AG09319 (cell line): ENCODE results near the gene RHBDD2.
"Not testable (repeated sequence)": the region's sequence is repeated elsewhere in the genome, so short reads cannot be mapped to it uniquely, and the experiment has no call there.

Source experiments
- DNase-seq: peaks from one replicate; pipeline ENCODE4 v3.0.0-alpha.2; 2010; ENCODE audit warnings: low read depth; ENCODE audit errors: extremely low read depth
- CTCF ChIP-seq: IDR thresholded peaks from 2 replicates; pipeline ENCODE4 v1.5.1; 2011; ENCODE audit warnings: low read depth, mild to moderate bottlenecking, inconsistent platforms, low read length, moderate library complexity

Gene RHBDD2

DNA sequence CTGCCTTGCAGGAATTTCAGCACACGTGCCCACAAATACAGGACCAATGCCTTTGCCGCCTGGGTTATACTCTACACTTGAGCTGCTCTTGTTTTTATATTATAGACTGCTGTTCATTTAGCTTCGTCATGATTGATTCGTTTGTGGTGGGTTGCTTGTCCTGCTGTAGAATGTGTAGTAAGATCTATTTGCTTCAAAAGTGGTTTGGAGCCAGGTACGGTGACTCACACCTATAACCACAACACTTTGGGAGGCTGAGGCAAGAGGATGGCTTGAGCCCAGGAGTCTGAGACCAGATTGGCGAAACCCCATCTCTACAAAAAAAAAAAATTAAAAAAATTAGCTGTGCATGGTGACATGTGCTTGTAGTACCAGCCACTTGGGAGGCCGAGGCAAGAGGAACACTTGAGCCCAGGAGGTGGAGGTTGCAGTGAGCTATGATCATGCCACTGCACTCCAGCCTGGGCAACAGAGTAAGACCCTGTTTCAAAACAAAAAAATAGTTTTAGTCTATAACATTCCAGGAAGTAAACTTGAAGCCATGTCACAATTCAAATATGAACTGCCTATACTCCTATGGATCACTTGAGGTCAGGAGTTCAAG, 9.0 kb upstream of the RHBDD2 start:
- no peak for DNase-seq
- no peak for TF ChIP-seq CTCF

DNA sequence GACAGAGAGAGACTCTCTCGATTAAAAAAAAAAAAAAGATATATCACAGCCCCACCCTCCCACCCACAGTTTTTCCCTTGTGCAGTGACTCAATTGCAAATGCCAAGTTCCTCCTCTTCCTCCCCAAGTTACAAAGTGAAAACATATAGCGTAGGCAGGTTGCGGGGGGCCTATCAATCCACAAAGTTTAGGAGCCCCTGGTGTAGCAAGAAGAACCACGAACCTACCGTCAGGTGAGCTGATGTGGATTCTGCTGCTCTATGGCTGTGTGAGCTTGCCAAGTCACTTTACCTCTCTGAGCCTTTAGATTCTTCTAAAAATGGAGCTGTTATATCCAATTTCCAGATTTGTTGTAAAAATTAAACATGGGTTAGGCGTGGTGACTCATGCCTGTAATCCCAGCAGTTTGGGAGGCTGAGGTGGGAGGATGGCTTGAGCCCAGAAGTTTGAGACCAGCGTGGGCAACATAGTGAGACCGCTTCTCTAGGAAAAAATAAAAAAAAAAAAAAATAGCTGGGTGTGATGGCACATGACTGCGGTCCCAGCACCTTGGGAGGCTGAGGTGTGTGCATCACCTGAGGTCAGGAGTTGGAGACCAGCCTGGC, 8.2 kb upstream of the RHBDD2 start:
- TF ChIP-seq CTCF, result no peak

DNA sequence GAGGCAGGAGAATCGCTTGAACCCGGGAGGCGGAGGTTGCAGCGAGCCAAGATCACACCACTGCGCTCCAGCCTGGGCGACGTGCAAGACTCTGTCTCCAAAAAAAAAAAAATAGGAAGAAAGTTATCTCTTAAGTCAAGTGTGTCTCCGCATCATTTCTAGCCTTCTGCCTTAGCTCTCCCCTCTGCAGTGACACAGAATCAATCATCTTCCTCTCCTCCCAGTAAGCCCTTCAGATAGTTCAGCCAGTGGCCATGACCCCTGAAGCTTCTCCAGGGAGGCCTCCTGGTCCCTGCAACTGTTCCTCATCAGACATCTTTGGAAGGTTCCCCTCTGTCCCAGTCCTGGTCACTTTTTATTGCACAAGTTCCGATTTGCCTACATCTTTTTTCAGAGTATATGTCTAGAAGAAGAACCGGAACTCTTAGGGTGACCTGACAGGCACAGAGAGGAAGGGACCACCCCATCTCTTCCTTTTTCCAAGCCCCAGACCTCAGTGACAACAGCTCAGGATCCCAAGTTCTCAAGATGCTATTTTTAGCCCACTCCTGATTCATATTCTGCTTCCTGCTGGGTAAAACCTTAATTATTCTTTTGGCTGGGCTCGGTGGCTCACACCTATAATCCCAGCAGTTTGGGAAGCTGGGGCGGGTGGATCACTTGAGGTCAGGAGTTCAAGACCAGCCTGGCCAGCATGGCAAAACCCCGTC, 6.6 kb upstream of the RHBDD2 start:
- DNase-seq, result no peak
- TF ChIP-seq CTCF, result no peak

More for the DNA sequence above, 8.2 kb upstream of the RHBDD2 start:
- DNase-seq, result no peak

- DNase-seq, result not testable (repeated sequence)
These were observed 4.7 kb upstream of the RHBDD2 start for GRCh38 chr7:75874180-75874579.

DNA sequence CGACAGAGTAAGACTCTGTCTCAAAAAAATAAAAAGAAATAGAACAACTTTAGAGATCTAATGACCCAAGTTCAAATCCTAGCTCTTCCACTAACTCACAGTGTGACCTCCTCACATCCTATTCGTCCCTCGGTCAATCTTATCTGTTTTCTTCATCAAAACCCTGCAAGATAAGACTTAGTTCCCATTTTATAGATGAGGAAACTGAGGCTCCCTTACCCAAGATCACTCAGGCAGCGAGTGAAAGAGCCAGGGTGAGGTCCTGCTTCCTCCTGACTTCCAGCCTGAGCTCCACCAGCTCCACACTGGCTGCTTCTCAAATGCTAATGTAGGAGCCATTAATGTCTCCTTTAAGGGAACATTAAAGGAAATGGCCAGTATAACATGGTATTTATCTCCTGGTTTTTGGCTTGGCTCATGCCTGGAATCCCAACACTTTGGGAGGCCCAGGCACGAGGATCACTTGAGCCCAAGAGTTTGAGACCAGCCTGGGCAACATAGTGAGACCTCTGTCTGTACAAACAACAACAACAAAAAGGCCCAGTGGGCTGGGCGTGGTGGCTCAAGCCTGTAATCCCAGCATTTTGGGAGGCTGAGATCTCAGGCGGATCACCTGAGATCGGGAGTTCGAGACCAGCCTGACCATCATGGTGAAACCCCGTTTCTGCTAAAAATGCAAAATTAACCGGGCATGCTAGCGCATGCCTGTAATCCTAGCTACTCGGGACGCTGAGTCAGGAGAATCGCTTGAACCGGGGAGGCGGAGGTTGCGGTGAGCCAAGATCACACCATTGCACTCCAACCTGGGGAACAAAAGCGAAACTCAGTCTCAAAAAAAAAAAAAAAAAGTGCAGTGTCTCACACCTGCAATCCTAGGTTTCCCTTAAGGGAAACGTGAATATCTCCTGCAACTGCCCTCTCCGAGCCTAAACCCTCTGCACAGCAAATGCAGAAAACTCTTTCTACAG, 3.4 kb upstream of the RHBDD2 start:
- no peak for TF ChIP-seq CTCF
- no peak for DNase-seq

DNA sequence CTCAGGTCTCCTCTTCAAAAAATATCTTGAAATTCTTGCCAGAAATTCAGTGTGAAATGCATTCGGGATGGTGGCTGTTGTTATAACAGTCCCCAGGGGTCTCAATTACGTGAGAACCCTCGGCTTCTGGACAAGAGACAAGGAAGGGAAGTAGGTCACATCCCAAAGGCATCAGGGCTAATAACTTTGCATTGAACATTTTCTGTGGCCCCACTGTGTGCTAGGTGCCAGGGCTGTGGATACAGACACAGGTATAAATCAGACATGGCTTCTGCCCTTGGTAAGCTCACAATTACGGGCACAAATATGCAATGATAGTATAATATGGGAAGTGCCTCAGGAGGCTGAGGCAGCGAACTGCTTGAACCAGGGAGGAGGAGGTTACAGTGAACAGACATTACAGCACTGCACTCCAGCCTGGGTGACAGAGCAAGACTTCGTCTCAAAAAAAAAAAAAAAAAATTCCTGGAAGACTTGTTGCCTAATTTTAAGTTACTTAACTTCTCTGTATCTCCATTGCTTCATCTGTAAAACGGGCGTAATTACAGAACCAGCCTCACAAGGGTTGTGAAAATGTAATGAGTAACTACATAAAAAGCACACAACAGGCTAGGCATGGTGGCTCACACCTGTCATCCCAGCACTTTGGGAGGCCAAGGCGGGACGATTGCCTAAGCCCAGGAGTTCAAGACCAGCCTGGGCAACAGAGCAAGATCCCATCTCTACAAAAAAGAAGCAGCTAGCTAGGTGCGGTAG, 2.5 kb upstream of the RHBDD2 start:
- no peak for DNase-seq
- TF ChIP-seq CTCF, result no peak

DNA sequence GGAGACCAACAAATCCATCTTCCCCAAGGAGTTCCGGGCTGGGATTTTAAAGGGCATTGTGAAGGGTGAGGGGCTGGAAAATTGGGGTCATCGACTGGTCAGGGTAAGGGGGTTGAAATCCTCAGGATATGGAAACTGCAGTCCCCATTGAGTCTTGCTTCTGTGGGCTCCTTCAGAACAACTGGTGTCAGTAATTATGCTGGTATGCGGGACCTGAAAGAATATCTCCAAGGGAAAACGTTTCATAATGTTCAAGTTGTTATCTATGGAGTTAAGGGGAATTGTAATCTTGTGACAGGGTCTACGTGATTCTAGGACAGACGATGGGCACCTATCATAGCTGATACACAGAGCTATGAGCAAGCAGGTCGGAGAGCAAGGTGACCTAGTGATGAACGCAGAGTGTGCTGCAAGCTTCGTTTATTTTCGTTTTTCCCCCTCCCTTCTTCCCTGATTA, 494 bp upstream of the RHBDD2 start:
- no peak for DNase-seq
- TF ChIP-seq CTCF, result no peak
